Heart left ventricle (tissue), 13 donors: Measurements from ENCODE around the gene TMEM132A.

ENCODE experiments used
- CTCF ChIP-seq, 12 donors: fragments of 200-600 bp; sonication (generic) in 4 of 12; IDR thresholded peaks; one replicate each; pipeline versions ENCODE4 v1.5.0 to v1.8.0; 2018 to 2022; ENCODE audit warnings: antibody characterized with exemption in 12 of 12, mild to moderate bottlenecking in 5 of 12
- POLR2A ChIP-seq, 2 donors: fragments of 450-650 bp; IDR thresholded peaks; one replicate each; pipeline ENCODE4 v1.6.1; 2017; ENCODE audit warnings: antibody characterized with exemption in 2 of 2, mild to moderate bottlenecking in 2 of 2, moderate library complexity in 2 of 2
- donor health status: ischemic (EF 13 %, LVEDD 7.1; RV severe dilation, severe dysfunction).
- donor health status: DM: no; HTN: yes; CAD: no.
- donor health status: DM: no; HTN: no; CAD: no.
- donor health status: ischemic (EF 25% LVEDD 6.9; RV normal size, moderate dysfunction).
- donor health status: ischemic (EF 25% LVEDD 5.7; RV mildly dilated, moderate dysfunction).
- donor health status: ischemic (EF 35%, LVEDD 5.7; RV mildly dilated, moderate dysfunction).
- donor health status: nonischemic (EF 11% LVEDD 7.7; RV severe dilation, severe dysfunction).
- donor health status: DM: yes; HTN: yes; CAD: no.
- donor health status: PGD.
- donor health status: ischemic (EF 29% LVEDD 5.4; RV normal size, mild dysfunction).
- donor health status: nonischemic (EF 23%, LVEDD 6.1; RV moderate dilation, normal function).

- TF ChIP-seq CTCF (IDR thresholded peaks at IDR 0.05) = no peak
- no peak for TF ChIP-seq POLR2A (IDR thresholded peaks at IDR 0.05)
Observed at GRCh38 chr11:60936467-60937143, 12.3 kb downstream of the TMEM132A start.
